H9 (cell line): ENCODE data around the gene CCR5. TPM values are rescaled to one million over a fixed set of nuclear protein-coding genes. Genes with fewer than 3 reads are reported as not detected.

Source experiments
- DNase-seq: peaks from one replicate; pipeline ENCODE4 v3.0.0-alpha.2; 2017
- H2AFZ ChIP-seq: one replicate; pipeline ENCODE4 v1.6.1; 2013; ENCODE audit warnings: mild to moderate bottlenecking, low read length, control low read depth, moderate library complexity
- H2AK5ac ChIP-seq: 2 replicates; pipeline ENCODE4 v1.6.1; 2013; ENCODE audit warnings: low read length, control low read depth, mixed read lengths; ENCODE audit not compliant: insufficient read length
- H2BK120ac ChIP-seq: one replicate; pipeline ENCODE4 v1.6.1; 2013; ENCODE audit warnings: low read depth, mild to moderate bottlenecking, low read length, control low read depth, inconsistent platforms; ENCODE audit not compliant: poor library complexity, severe bottlenecking
- H2BK12ac ChIP-seq: 2 replicates; pipeline ENCODE4 v1.6.1; 2013; ENCODE audit warnings: low read length, control low read depth, mixed read lengths, low read depth; ENCODE audit not compliant: insufficient read length
- H2BK15ac ChIP-seq: 2 replicates; pipeline ENCODE4 v1.6.1; 2013; ENCODE audit warnings: low read depth, low read length, control low read depth
- H2BK20ac ChIP-seq: one replicate; pipeline ENCODE4 v1.6.1; 2013; ENCODE audit warnings: low read depth, mild to moderate bottlenecking, low read length, control low read depth, inconsistent platforms; ENCODE audit not compliant: poor library complexity, severe bottlenecking
- H2BK5ac ChIP-seq: 2 replicates; pipeline ENCODE4 v1.6.1; 2013; ENCODE audit warnings: low read length, control low read depth, mixed read lengths; ENCODE audit not compliant: insufficient read length
- H3K14ac ChIP-seq: 2 replicates; pipeline ENCODE4 v1.6.1; 2013; ENCODE audit warnings: low read length, control low read depth; ENCODE audit not compliant: insufficient read depth
- H3K18ac ChIP-seq: 2 replicates; pipeline ENCODE4 v1.6.1; 2013; ENCODE audit warnings: low read depth, mild to moderate bottlenecking, mixed read lengths, low read length, control low read depth; ENCODE audit not compliant: insufficient read length
- H3K23ac ChIP-seq: 2 replicates; pipeline ENCODE4 v1.6.1; 2013; ENCODE audit warnings: low read length, control low read depth, mixed read lengths, low read depth; ENCODE audit not compliant: insufficient read length
- H3K23me2 ChIP-seq: 2 replicates; pipeline ENCODE4 v1.6.1; 2013; ENCODE audit warnings: low read depth, mild to moderate bottlenecking, mixed read lengths, low read length, control low read depth; ENCODE audit not compliant: insufficient read length, poor library complexity, severe bottlenecking
- H3K27ac ChIP-seq: 2 replicates; pipeline ENCODE4 v1.5.1; 2013; ENCODE audit warnings: low read length, control low read depth, mixed read lengths, low read depth; ENCODE audit not compliant: insufficient read length
- H3K27me3 ChIP-seq: 2 replicates; pipeline ENCODE4 v1.6.1; 2013; ENCODE audit warnings: low read length, control low read depth, inconsistent platforms; ENCODE audit not compliant: insufficient read depth
- H3K4ac ChIP-seq: 2 replicates; pipeline ENCODE4 v1.6.1; 2013; ENCODE audit warnings: low read depth, mild to moderate bottlenecking, control low read depth, inconsistent platforms, low read length, moderate library complexity
- H3K4me1 ChIP-seq: 2 replicates; pipeline ENCODE4 v1.6.1; 2013; ENCODE audit warnings: low read length, control low read depth, inconsistent platforms; ENCODE audit not compliant: insufficient read depth
- H3K4me2 ChIP-seq: 2 replicates; pipeline ENCODE4 v1.6.1; 2013; ENCODE audit warnings: low read length, control low read depth, mixed read lengths; ENCODE audit not compliant: insufficient read length, insufficient read depth
- H3K56ac ChIP-seq: 2 replicates; pipeline ENCODE4 v1.6.1; 2013; ENCODE audit warnings: low read depth, mild to moderate bottlenecking, mixed read lengths, low read length, control low read depth; ENCODE audit not compliant: insufficient read length
- H3K79me1 ChIP-seq: 2 replicates; pipeline ENCODE4 v1.6.1; 2013; ENCODE audit warnings: low read depth, mild to moderate bottlenecking, moderate library complexity, low read length, control low read depth, inconsistent platforms; ENCODE audit not compliant: insufficient read depth, poor library complexity, severe bottlenecking
- H3K79me2 ChIP-seq: 2 replicates; pipeline ENCODE4 v1.6.1; 2013; ENCODE audit warnings: low read length, control low read depth, inconsistent platforms; ENCODE audit not compliant: insufficient read depth
- H3K9ac ChIP-seq: 2 replicates; pipeline ENCODE4 v1.6.1; 2013; ENCODE audit warnings: low read length, control low read depth, mixed read lengths; ENCODE audit not compliant: insufficient read length; ENCODE audit errors: extremely low read depth
- H3K9me3 ChIP-seq: one replicate; pipeline ENCODE4 v1.6.1; 2013; ENCODE audit warnings: low read depth, low read length, inconsistent platforms; ENCODE audit not compliant: control insufficient read depth
- H3T11ph ChIP-seq: one replicate; pipeline ENCODE4 v1.6.1; 2013; ENCODE audit warnings: mild to moderate bottlenecking, low read length, control low read depth, inconsistent platforms
- H4K20me1 ChIP-seq: one replicate; pipeline ENCODE4 v1.6.1; 2013; ENCODE audit not compliant: control insufficient read depth, insufficient read length, insufficient read depth
- H4K5ac ChIP-seq: 2 replicates; pipeline ENCODE4 v1.6.1; 2013; ENCODE audit warnings: low read depth, mild to moderate bottlenecking, mixed read lengths, low read length, control low read depth; ENCODE audit not compliant: insufficient read length
- H4K8ac ChIP-seq: replicated peaks from 2 replicates; pipeline ENCODE4 v1.6.1; 2013; ENCODE audit warnings: low read length, control low read depth, mixed read lengths, low read depth; ENCODE audit not compliant: insufficient read length
- H4K91ac ChIP-seq: 2 replicates; pipeline ENCODE4 v1.6.1; 2013; ENCODE audit warnings: low read depth, mild to moderate bottlenecking, moderate library complexity, mixed read lengths, low read length, control low read depth; ENCODE audit not compliant: insufficient read length
- H3K27ac Mint-ChIP-seq, 3 experiments: 2 replicates in 2 of 3; 3 replicates in 1 of 3; pipeline ENCODE4 v1.8.0; 2020 to 2021; ENCODE audit warnings: mixed read lengths in 3 of 3, mild to moderate bottlenecking in 1 of 3, moderate library complexity in 1 of 3
- H3K27me3 Mint-ChIP-seq: 2 replicates; pipeline ENCODE4 v1.8.0; 2021; ENCODE audit warnings: low read depth, mild to moderate bottlenecking, moderate library complexity, mixed read lengths
- H3K36me3 Mint-ChIP-seq, 3 experiments: 2 replicates in 2 of 3; 3 replicates in 1 of 3; pipeline ENCODE4 v1.8.0; 2020 to 2021; ENCODE audit warnings: low read depth in 3 of 3, mixed read lengths in 3 of 3; ENCODE audit not compliant: insufficient read depth in 1 of 3
- H3K4me1 Mint-ChIP-seq, 2 experiments: 2 replicates each; pipeline ENCODE4 v1.8.0; 2020; ENCODE audit warnings: mixed read lengths in 2 of 2
- H3K4me3 Mint-ChIP-seq, 2 experiments: 2 replicates in 1 of 2; 3 replicates in 1 of 2; pipeline ENCODE4 v1.8.0; 2020 to 2021; ENCODE audit warnings: mild to moderate bottlenecking in 2 of 2, mixed read lengths in 2 of 2, moderate library complexity in 1 of 2
- H3K9me3 Mint-ChIP-seq, 2 experiments: 2 replicates in 1 of 2; 3 replicates in 1 of 2; pipeline ENCODE4 v1.8.0; 2020; ENCODE audit warnings: mild to moderate bottlenecking in 2 of 2, mixed read lengths in 2 of 2, moderate library complexity in 1 of 2
- WGBS: extraction: QIAGEN DNeasy Blood & Tissue Kit; methylation state at CpG from one replicate; pipeline ENCODE4 v1.1.7; 2013; ENCODE audit warnings: missing lambda C conversion rate, low lambda C conversion rate, mixed read lengths; ENCODE audit not compliant: insufficient read length; ENCODE audit errors: extremely low coverage; 5-methylcytosine and 5-hydroxymethylcytosine counted together
- total RNA-seq: library from RNA; stranded (reverse); gene quantifications from 2 replicates; pipeline ENCODE4 v1.2.1, GENCODE V29; 2021
- TF ChIP-seq, protein P1 (sequence below): fragments of 200-600 bp; sonication (generic); conservative IDR thresholded peaks from 3 replicates; pipeline ENCODE4 v1.8.0; 2021; ENCODE audit warnings: antibody characterized with exemption, mild to moderate bottlenecking

Gene CCR5
- total RNA-seq, 1 experiment from 2014 or later = not detected

DNA sequence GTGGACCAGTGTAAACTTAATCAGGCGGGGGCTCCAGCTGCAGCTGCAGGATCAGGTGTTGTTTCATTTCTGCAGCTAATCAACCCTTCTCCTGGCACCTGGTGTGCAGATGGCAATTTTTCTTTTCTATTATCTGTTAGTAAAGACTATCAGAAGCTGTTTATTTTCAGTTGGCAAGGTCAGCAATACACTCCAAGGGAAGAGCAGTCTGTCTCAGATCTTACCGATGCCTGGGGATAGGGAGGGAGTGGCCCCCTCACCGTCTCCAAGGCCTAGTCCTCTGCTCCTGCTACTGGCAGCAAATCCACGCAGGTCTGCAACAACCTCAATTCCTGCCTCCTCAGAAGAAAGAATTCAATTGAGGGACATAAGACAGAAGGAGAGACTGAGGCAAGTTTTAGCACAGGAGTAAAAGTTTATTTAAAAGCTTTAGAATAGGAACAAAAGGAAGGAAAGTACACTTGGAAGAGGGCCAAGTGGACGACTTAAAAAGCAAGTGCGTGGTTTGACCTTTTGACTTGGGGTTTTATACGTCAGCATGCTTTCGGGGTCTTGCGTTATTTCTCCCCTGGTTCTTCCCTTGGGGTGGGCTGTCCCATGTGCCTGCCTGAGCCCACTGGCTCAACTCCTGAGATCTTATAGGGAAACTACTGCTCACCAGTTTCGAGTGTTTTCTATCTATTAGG, 45.5 kb downstream of the CCR5 start:
- H3K23me2 ChIP-seq = no peaks in the 10 kb centered on the region
- no peaks in the 10 kb centered on the region for H3K79me1 ChIP-seq
- H3K4me1 ChIP-seq = peaks cover 4% of the 10 kb centered on the region; the same call in 1 of the 2 replicates
- no peak overlapping the region for H3K9ac ChIP-seq
- peaks cover 20% of the 10 kb centered on the region in 2 experiments for H3K4me1 Mint-ChIP-seq
- no peak overlapping the region for H4K91ac ChIP-seq
- H3K4me3 Mint-ChIP-seq = no peak overlapping the region
- WGBS = no CpG with 5 or more reads among the region's 10 CpGs
- no peak overlapping the region for H2BK20ac ChIP-seq
- no peaks in the 10 kb centered on the region for H3K27me3 Mint-ChIP-seq
- no peak overlapping the region for H2BK12ac ChIP-seq
- H3K14ac ChIP-seq = no peak overlapping the region
- H3K56ac ChIP-seq = no peak overlapping the region
- H2BK5ac ChIP-seq = no peak overlapping the region
- H3K23ac ChIP-seq = no peak overlapping the region
- no peaks in the 10 kb centered on the region for H3K27me3 ChIP-seq
- no peak overlapping the region for H3K27ac Mint-ChIP-seq
- TF ChIP-seq, protein P1, sequence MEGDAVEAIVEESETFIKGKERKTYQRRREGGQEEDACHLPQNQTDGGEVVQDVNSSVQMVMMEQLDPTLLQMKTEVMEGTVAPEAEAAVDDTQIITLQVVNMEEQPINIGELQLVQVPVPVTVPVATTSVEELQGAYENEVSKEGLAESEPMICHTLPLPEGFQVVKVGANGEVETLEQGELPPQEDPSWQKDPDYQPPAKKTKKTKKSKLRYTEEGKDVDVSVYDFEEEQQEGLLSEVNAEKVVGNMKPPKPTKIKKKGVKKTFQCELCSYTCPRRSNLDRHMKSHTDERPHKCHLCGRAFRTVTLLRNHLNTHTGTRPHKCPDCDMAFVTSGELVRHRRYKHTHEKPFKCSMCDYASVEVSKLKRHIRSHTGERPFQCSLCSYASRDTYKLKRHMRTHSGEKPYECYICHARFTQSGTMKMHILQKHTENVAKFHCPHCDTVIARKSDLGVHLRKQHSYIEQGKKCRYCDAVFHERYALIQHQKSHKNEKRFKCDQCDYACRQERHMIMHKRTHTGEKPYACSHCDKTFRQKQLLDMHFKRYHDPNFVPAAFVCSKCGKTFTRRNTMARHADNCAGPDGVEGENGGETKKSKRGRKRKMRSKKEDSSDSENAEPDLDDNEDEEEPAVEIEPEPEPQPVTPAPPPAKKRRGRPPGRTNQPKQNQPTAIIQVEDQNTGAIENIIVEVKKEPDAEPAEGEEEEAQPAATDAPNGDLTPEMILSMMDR = no peak
- H3K4me2 ChIP-seq = no peak overlapping the region
- H2BK15ac ChIP-seq = no peak overlapping the region
- no peaks in the 10 kb centered on the region for H3K79me2 ChIP-seq
- H3K36me3 Mint-ChIP-seq = no peaks in the 10 kb centered on the region
- no peak overlapping the region for H4K8ac ChIP-seq
- H3K27ac ChIP-seq = no peak overlapping the region
- no peak for DNase-seq
- H3K9me3 Mint-ChIP-seq = no peaks in the 10 kb centered on the region; a peak in 1 of 5 replicates
- no peak overlapping the region for H3T11ph ChIP-seq
- no peak overlapping the region for H4K5ac ChIP-seq
- H2AFZ ChIP-seq = no peak overlapping the region
- H2AK5ac ChIP-seq = no peak overlapping the region
- H4K20me1 ChIP-seq = no peaks in the 10 kb centered on the region
- H2BK120ac ChIP-seq = no peak overlapping the region
- H3K9me3 ChIP-seq = no peaks in the 10 kb centered on the region
- no peak overlapping the region for H3K4ac ChIP-seq
- no peak overlapping the region for H3K18ac ChIP-seq
